Measurements from ENCODE around the gene GNB4.

GNB4 gene

GRCh38 chr3:179404307-179404706 is 47.0 kb downstream of the GNB4 start:
- no peaks in the 10 kb centered on the region for H3K79me2 ChIP-seq (ENCODE audit: insufficient read depth, low read length)
- H3K4me1 ChIP-seq (ENCODE audit: insufficient read depth, low read length, poor library complexity, severe bottlenecking) = no peaks in the 10 kb centered on the region
- no peaks in the 10 kb centered on the region for H4K20me1 ChIP-seq (ENCODE audit: insufficient read depth, low read length, poor library complexity, severe bottlenecking)
- H3K4me2 ChIP-seq (ENCODE audit: low read depth, low read length, poor library complexity, severe bottlenecking) = no peak overlapping the region
- H3K4me3 ChIP-seq (ENCODE audit: low read length, poor library complexity, severe bottlenecking) = no peak overlapping the region
- H3K9me2 ChIP-seq (replicated peaks; ENCODE audit: low read depth, low read length) = no peaks in the 10 kb centered on the region
- peaks cover 17% of the 10 kb centered on the region; the same call in 1 of the 2 replicates for H3K36me3 ChIP-seq (ENCODE audit: insufficient read depth, low read length)
- H3K9ac ChIP-seq (ENCODE audit: low read depth, low read length, poor library complexity, severe bottlenecking) = no peak overlapping the region
- no peaks in the 10 kb centered on the region; the same call in 1 of the 2 replicates for H3F3A ChIP-seq (ENCODE audit: low read depth)
- H3K9me3 ChIP-seq (ENCODE audit: insufficient read depth, low read depth, low read length) = no peaks in the 10 kb centered on the region
- H2AFZ ChIP-seq (ENCODE audit: low read length) = no peak overlapping the region
- no peaks in the 10 kb centered on the region for H3K27me3 ChIP-seq (ENCODE audit: insufficient read depth, low read length, poor library complexity, severe bottlenecking)
- no peak for TF ChIP-seq CTCF (conservative IDR thresholded peaks at IDR 0.05; ENCODE audit: low read length)
- no peak for TF ChIP-seq EZH2phosphoT487 (IDR thresholded peaks at IDR 0.05; ENCODE audit: borderline replicate concordance)

GRCh38 chr3:179402963-179403362 is 48.3 kb downstream of the GNB4 start:
- H3K36me3 ChIP-seq (ENCODE audit: insufficient read depth, low read length) = peaks cover 17% of the 10 kb centered on the region; the same call in 1 of the 2 replicates
- no peaks in the 10 kb centered on the region for H3K9me3 ChIP-seq (ENCODE audit: insufficient read depth, low read depth, low read length)
- no peak overlapping the region for H3K9ac ChIP-seq (ENCODE audit: low read depth, low read length, poor library complexity, severe bottlenecking)
- H3K79me2 ChIP-seq (ENCODE audit: insufficient read depth, low read length) = no peaks in the 10 kb centered on the region
- H3K27me3 ChIP-seq (ENCODE audit: insufficient read depth, low read length, poor library complexity, severe bottlenecking) = no peaks in the 10 kb centered on the region
- no peak overlapping the region for H2AFZ ChIP-seq (ENCODE audit: low read length)
- no peaks in the 10 kb centered on the region for H3K9me2 ChIP-seq (replicated peaks; ENCODE audit: low read depth, low read length)
- H3K4me2 ChIP-seq (ENCODE audit: low read depth, low read length, poor library complexity, severe bottlenecking) = no peak overlapping the region
- no peaks in the 10 kb centered on the region for H4K20me1 ChIP-seq (ENCODE audit: insufficient read depth, low read length, poor library complexity, severe bottlenecking)
- TF ChIP-seq CTCF (conservative IDR thresholded peaks at IDR 0.05; ENCODE audit: low read length) = no peak
- no peak for TF ChIP-seq EZH2phosphoT487 (IDR thresholded peaks at IDR 0.05; ENCODE audit: borderline replicate concordance)
- H3F3A ChIP-seq (ENCODE audit: low read depth) = no peaks in the 10 kb centered on the region; the same call in 1 of the 2 replicates
- no peaks in the 10 kb centered on the region for H3K4me1 ChIP-seq (ENCODE audit: insufficient read depth, low read length, poor library complexity, severe bottlenecking)
- H3K4me3 ChIP-seq (ENCODE audit: low read length, poor library complexity, severe bottlenecking) = no peak overlapping the region

GRCh38 chr3:179401561-179401960 is 49.7 kb downstream of the GNB4 start:
- H3K9me2 ChIP-seq (replicated peaks; ENCODE audit: low read depth, low read length) = no peaks in the 10 kb centered on the region
- no peaks in the 10 kb centered on the region for H3K27me3 ChIP-seq (ENCODE audit: insufficient read depth, low read length, poor library complexity, severe bottlenecking)
- no peaks in the 10 kb centered on the region for H3K9me3 ChIP-seq (ENCODE audit: insufficient read depth, low read depth, low read length)
- no peaks in the 10 kb centered on the region for H3K79me2 ChIP-seq (ENCODE audit: insufficient read depth, low read length)
- H3K4me1 ChIP-seq (ENCODE audit: insufficient read depth, low read length, poor library complexity, severe bottlenecking) = no peaks in the 10 kb centered on the region
- no peaks in the 10 kb centered on the region for H4K20me1 ChIP-seq (ENCODE audit: insufficient read depth, low read length, poor library complexity, severe bottlenecking)
- H3K4me2 ChIP-seq (ENCODE audit: low read depth, low read length, poor library complexity, severe bottlenecking) = no peak overlapping the region
- H2AFZ ChIP-seq (ENCODE audit: low read length) = no peak overlapping the region
- TF ChIP-seq EZH2phosphoT487 (IDR thresholded peaks at IDR 0.05; ENCODE audit: borderline replicate concordance) (no peak), CTCF (conservative IDR thresholded peaks at IDR 0.05; ENCODE audit: low read length) (no peak)
- peaks cover 18% of the 10 kb centered on the region for H3K36me3 ChIP-seq (ENCODE audit: insufficient read depth, low read length)
- H3K4me3 ChIP-seq (ENCODE audit: low read length, poor library complexity, severe bottlenecking) = no peak overlapping the region
- no peaks in the 10 kb centered on the region; the same call in 1 of the 2 replicates for H3F3A ChIP-seq (ENCODE audit: low read depth)
- H3K9ac ChIP-seq (ENCODE audit: low read depth, low read length, poor library complexity, severe bottlenecking) = no peak overlapping the region

Data from Loucy (cell line).